Measurements from ENCODE around the gene MAP3K7. TPM values are rescaled to one million over a fixed set of nuclear protein-coding genes. Genes with fewer than 3 reads are reported as not detected.
A peak's percentile ranks its signal among the peaks of the same experiment; 100 is the strongest.

The MAP3K7 gene
- total and polyA plus RNA-seq, 2 of the 13 experiments (the other 11 are each of a cell fraction or from before 2014, with no cell fraction given) = 24.1 to 24.4 TPM

DNA sequence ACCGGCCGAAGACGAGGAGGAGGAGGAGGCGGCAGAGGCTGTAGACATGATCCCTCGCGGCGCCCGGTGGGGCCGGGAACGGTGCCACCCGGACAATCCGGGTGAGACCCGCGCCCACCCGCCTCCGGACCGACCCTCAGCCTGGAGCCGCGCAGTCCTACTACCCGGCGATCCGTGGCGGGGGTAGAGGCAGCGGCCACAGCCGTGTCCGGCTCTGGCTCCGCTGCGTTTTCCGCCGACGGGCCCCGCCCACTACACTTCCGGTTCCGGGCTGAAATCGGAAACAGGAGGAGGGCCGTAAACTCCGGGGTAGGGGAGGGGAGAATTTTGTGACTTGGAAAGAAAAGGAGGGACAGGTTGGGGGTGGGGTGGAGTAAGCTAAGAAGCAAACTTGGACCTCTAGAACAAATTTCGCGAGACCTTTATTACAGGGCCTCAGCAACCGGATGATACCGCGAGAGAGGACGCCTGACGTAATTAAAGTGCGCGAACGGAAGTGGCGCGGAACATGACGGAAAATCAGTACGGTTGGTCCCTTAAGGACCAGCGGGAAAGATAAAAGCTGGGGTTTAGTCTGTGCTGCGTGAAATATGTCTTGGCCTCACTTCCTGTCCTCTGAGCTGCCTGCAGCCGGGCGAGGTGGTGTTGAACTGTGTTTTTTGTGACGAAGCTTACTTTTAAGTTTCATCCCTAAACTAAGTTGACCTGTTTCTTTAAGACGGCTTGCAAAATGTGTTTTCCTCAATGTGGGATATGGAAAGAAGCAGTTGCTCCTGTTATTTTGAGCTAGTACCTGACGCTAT is at the start of gene MAP3K7 (continued):
- TF ChIP-seq, protein P1, sequence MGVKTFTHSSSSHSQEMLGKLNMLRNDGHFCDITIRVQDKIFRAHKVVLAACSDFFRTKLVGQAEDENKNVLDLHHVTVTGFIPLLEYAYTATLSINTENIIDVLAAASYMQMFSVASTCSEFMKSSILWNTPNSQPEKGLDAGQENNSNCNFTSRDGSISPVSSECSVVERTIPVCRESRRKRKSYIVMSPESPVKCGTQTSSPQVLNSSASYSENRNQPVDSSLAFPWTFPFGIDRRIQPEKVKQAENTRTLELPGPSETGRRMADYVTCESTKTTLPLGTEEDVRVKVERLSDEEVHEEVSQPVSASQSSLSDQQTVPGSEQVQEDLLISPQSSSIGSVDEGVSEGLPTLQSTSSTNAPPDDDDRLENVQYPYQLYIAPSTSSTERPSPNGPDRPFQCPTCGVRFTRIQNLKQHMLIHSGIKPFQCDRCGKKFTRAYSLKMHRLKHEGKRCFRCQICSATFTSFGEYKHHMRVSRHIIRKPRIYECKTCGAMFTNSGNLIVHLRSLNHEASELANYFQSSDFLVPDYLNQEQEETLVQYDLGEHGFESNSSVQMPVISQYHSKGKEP (CRISPR knock-in tag; IDR thresholded peaks at IDR 0.05) = no peak
- TF ChIP-seq RFX3 (CRISPR knock-in tag; IDR thresholded peaks at IDR 0.05) (no peak), ZNF749 (CRISPR knock-in tag; IDR thresholded peaks at IDR 0.05; ENCODE audit: borderline replicate concordance) (0 out of 2 replicates have a peak, but pooled peaks have one; percentile 57), XBP1 (CRISPR knock-in tag; IDR thresholded peaks at IDR 0.05) (no peak), ZNF709 (CRISPR knock-in tag; IDR thresholded peaks at IDR 0.05) (no peak), ZNF17 (CRISPR knock-in tag; IDR thresholded peaks at IDR 0.05) (no peak), ZFP36L1 (CRISPR knock-in tag; IDR thresholded peaks at IDR 0.05) (0 out of 2 replicates have a peak, but pooled peaks have one; percentile 45), ZNF136 (CRISPR knock-in tag; IDR thresholded peaks at IDR 0.05; ENCODE audit: low read depth) (no peak), ZNF282 (IDR thresholded peaks at IDR 0.05; ENCODE audit: partially characterized antibody) (no peak), ZNF567 (CRISPR knock-in tag; IDR thresholded peaks at IDR 0.05; ENCODE audit: borderline replicate concordance) (no peak), NCOR1 (IDR thresholded peaks at IDR 0.05; ENCODE audit: borderline replicate concordance, low read length) (no peak), PHF8 (CRISPR knock-in tag; IDR thresholded peaks at IDR 0.05) (peak; percentile 85), ZBTB38 (CRISPR knock-in tag; IDR thresholded peaks at IDR 0.05) (peak; percentile 18; the same call in 1 of the 2 replicates), ZNF747 (CRISPR knock-in tag; IDR thresholded peaks at IDR 0.05; ENCODE audit: borderline replicate concordance) (no peak), ZNF484 (CRISPR knock-in tag; IDR thresholded peaks at IDR 0.05; ENCODE audit: borderline replicate concordance, low read depth) (no peak), ZNF121 (CRISPR knock-in tag; IDR thresholded peaks at IDR 0.05) (no peak), FOXK2 (IDR thresholded peaks at IDR 0.05) (peak; percentile 19; the same call in 1 of the 2 replicates), SALL1 (CRISPR knock-in tag; IDR thresholded peaks at IDR 0.05) (peak; percentile 60), ZNF335 (CRISPR knock-in tag; IDR thresholded peaks at IDR 0.05) (0 out of 2 replicates have a peak, but pooled peaks have one; percentile 56)
- TF ChIP-seq, protein P2, sequence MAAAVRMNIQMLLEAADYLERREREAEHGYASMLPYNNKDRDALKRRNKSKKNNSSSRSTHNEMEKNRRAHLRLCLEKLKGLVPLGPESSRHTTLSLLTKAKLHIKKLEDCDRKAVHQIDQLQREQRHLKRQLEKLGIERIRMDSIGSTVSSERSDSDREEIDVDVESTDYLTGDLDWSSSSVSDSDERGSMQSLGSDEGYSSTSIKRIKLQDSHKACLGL (CRISPR knock-in tag; IDR thresholded peaks at IDR 0.05) = no peak
- TF ChIP-seq, protein P3, sequence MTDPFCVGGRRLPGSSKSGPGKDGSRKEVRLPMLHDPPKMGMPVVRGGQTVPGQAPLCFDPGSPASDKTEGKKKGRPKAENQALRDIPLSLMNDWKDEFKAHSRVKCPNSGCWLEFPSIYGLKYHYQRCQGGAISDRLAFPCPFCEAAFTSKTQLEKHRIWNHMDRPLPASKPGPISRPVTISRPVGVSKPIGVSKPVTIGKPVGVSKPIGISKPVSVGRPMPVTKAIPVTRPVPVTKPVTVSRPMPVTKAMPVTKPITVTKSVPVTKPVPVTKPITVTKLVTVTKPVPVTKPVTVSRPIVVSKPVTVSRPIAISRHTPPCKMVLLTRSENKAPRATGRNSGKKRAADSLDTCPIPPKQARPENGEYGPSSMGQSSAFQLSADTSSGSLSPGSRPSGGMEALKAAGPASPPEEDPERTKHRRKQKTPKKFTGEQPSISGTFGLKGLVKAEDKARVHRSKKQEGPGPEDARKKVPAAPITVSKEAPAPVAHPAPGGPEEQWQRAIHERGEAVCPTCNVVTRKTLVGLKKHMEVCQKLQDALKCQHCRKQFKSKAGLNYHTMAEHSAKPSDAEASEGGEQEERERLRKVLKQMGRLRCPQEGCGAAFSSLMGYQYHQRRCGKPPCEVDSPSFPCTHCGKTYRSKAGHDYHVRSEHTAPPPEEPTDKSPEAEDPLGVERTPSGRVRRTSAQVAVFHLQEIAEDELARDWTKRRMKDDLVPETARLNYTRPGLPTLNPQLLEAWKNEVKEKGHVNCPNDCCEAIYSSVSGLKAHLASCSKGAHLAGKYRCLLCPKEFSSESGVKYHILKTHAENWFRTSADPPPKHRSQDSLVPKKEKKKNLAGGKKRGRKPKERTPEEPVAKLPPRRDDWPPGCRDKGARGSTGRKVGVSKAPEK (CRISPR knock-in tag; IDR thresholded peaks at IDR 0.05; ENCODE audit: borderline replicate concordance) = no peak
- TF ChIP-seq, protein P4, sequence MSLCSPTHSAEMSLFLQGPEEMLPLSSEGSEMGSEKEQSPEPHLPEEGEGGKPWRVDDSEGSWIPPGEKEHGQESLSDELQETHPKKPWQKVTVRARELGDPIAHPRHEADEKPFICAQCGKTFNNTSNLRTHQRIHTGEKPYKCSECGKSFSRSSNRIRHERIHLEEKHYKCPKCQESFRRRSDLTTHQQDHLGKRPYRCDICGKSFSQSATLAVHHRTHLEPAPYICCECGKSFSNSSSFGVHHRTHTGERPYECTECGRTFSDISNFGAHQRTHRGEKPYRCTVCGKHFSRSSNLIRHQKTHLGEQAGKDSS (CRISPR knock-in tag; IDR thresholded peaks at IDR 0.05; ENCODE audit: borderline replicate concordance, low read depth) = no peak
- TF ChIP-seq, protein P5, sequence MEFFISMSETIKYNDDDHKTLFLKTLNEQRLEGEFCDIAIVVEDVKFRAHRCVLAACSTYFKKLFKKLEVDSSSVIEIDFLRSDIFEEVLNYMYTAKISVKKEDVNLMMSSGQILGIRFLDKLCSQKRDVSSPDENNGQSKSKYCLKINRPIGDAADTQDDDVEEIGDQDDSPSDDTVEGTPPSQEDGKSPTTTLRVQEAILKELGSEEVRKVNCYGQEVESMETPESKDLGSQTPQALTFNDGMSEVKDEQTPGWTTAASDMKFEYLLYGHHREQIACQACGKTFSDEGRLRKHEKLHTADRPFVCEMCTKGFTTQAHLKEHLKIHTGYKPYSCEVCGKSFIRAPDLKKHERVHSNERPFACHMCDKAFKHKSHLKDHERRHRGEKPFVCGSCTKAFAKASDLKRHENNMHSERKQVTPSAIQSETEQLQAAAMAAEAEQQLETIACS (CRISPR knock-in tag; IDR thresholded peaks at IDR 0.05) = no peak
